Measurements from ENCODE around the gene MINDY3.

MINDY3 gene

GRCh38 chr10:15847481-15847880 is 12.8 kb downstream of the MINDY3 start:
- ATAC-seq (ENCODE audit: low read depth) (no peak), DNase-seq (ENCODE audit: low spot score in 2 of 2) (no peak)
- Mint-ChIP-seq H3K4me1 (peaks cover 9% of the 10 kb centered on the region), H3K27ac (no peak overlapping the region), H3K9me3 (peaks cover 18% of the 10 kb centered on the region), H3K4me3 (no peak overlapping the region), H3K36me3 (peaks cover 37% of the 10 kb centered on the region), H3K27me3 (no peaks in the 10 kb centered on the region)

DNA sequence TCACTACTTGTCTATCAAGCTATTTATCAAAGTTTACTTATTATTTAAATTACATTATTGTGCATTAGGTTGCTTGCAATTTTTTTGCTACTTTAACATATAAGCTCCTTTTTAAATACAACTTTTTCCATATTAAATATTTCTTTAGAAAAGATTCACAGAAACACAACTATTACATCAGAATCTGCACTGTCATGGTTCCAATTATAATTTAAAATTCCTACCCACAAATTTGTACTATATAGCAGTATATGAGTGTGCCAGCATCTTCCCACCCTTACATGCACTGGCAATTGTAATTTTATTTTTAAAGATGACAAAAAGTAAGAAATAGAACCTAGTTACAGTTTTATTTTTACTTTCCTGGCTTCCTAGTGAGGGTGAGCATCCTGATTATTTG is 15.8 kb downstream of the MINDY3 start:
- Mint-ChIP-seq H3K27me3 (no peaks in the 10 kb centered on the region), H3K36me3 (peaks cover 11% of the 10 kb centered on the region), H3K4me3 (no peak overlapping the region), H3K4me1 (peaks cover 6% of the 10 kb centered on the region), H3K27ac (no peak overlapping the region), H3K9me3 (no peaks in the 10 kb centered on the region)
- no peak for ATAC-seq (ENCODE audit: low read depth)
- DNase-seq (ENCODE audit: low spot score in 2 of 2) = no peak

GRCh38 chr10:15843695-15844094 is 16.6 kb downstream of the MINDY3 start:
- no peak overlapping the region for H3K4me3 Mint-ChIP-seq
- H3K9me3 Mint-ChIP-seq = no peaks in the 10 kb centered on the region

DNA sequence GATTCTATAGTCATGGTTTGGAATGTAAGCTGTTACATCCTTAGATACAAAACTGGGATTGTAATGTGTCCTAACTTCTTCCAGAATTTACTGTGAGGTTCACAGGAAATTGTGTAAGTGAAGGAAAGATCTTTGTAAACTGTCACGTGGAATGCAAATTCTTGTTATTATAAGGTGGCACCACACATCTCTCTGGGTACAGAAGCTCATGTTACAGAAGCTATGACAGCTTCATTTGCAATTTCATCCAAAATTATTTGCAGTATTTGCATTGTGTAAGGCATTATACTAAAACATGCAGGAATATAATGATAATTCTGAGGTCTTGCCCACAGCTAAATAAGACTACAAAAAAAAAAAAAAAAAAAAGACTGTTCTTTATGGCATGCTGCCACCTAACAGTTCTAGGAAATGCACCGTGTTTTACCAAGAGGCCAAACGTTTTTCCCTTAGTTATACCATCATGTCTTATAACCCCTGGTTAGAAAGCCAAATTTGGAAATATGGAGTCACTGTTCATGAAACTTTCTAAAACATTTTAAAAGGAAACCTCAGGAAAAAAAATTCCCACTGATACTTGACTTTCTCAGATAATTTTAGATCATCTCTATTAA is 17.6 kb downstream of the MINDY3 start:
- H3K4me3 Mint-ChIP-seq = no peak overlapping the region
- DNase-seq (ENCODE audit: low spot score in 2 of 2) (no peak), ATAC-seq (ENCODE audit: low read depth) (no peak)
- peaks cover under 1% of the 10 kb centered on the region for H3K36me3 Mint-ChIP-seq
- no peak overlapping the region for H3K27ac Mint-ChIP-seq
- H3K4me1 Mint-ChIP-seq = peaks cover 2% of the 10 kb centered on the region
- H3K27me3 Mint-ChIP-seq = no peaks in the 10 kb centered on the region
- H3K9me3 Mint-ChIP-seq = no peaks in the 10 kb centered on the region

More at GRCh38 chr10:15843695-15844094, 16.6 kb downstream of the MINDY3 start:
- Mint-ChIP-seq H3K27ac (peak overlapping the region; percentile 11), H3K36me3 (peaks cover 4% of the 10 kb centered on the region), H3K4me1 (peaks cover 2% of the 10 kb centered on the region), H3K27me3 (no peaks in the 10 kb centered on the region)
- ATAC-seq (ENCODE audit: low read depth) = no peak
- no peak for DNase-seq (ENCODE audit: low spot score in 2 of 2)

DNA sequence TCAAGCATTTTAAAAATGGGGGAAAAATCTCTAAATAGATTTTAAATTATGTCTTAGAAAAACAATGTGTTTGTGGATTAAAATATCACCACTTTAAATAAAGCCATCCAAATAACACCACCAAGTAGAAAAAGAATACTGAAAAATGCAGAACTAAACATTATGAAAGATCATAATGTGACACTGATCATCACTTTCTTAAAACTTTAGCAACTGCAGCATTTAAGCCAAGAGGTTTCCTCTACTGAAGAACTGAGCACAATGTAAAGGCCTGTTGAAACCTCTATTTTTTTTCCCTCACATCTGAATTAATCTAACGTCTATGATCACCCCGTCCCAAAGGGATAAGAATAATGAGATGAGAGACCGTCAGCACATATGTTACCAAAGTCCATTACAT is 18.6 kb downstream of the MINDY3 start:
- Mint-ChIP-seq H3K27me3 (no peaks in the 10 kb centered on the region), H3K27ac (no peak overlapping the region), H3K9me3 (no peaks in the 10 kb centered on the region), H3K36me3 (no peaks in the 10 kb centered on the region), H3K4me1 (peaks cover 2% of the 10 kb centered on the region), H3K4me3 (no peak overlapping the region)
- DNase-seq (ENCODE audit: low spot score in 2 of 2) = no peak
- ATAC-seq (ENCODE audit: low read depth) = no peak

DNA sequence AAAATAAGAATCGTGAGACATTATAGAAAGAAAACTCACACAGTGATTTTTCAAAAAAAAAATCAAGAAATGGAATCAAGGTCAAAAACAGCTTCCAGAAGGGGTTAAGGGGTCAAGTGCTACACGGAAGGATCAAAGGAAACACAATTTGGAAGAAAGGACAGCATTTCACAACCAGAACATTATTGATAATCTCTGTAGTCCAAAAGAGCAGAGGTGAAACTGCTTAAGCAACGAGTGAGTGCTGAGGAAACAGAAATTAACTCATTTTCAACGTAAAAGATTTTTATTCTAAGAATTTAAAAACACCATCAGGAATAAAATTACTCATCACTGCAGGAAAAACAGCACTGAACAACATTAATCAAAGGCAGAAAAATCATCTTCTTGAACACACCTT is 23.5 kb downstream of the MINDY3 start:
- H3K9me3 Mint-ChIP-seq = no peaks in the 10 kb centered on the region
- no peak for ATAC-seq (ENCODE audit: low read depth)
- peaks cover 8% of the 10 kb centered on the region for H3K36me3 Mint-ChIP-seq
- DNase-seq (ENCODE audit: low spot score in 2 of 2) = no peak
- H3K27me3 Mint-ChIP-seq = no peaks in the 10 kb centered on the region
- peaks cover 5% of the 10 kb centered on the region for H3K4me1 Mint-ChIP-seq
- no peak overlapping the region for H3K27ac Mint-ChIP-seq
- no peak overlapping the region for H3K4me3 Mint-ChIP-seq

- no peak for DNase-seq (ENCODE audit: low spot score in 2 of 2)
- H3K36me3 Mint-ChIP-seq = peaks cover 33% of the 10 kb centered on the region
- H3K27me3 Mint-ChIP-seq = no peaks in the 10 kb centered on the region
- ATAC-seq (ENCODE audit: low read depth) = no peak
- no peak overlapping the region for H3K4me3 Mint-ChIP-seq
- H3K27ac Mint-ChIP-seq = no peak overlapping the region
- H3K9me3 Mint-ChIP-seq = no peaks in the 10 kb centered on the region
- H3K4me1 Mint-ChIP-seq = peaks cover 7% of the 10 kb centered on the region
These were observed 30.8 kb downstream of the MINDY3 start for GRCh38 chr10:15829495-15829894.

DNA sequence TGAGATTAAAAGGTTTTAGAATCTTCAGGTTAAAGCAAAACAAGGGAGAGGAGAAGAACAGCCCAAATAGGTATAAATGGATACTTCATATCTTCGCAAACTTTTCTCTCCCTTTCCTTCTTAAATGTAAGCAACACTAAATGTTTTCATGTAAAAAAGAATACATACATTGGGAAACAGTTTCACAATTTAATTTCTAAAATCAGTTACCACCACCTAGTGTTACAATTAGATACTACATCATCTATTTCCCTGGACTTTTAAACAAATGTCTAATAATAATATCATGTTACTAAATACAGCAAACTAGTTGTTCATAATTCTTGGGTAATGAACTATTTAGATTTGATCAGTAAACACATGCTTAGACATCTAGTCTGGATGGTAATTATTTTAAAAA is 35.8 kb downstream of the MINDY3 start:
- Mint-ChIP-seq H3K9me3 (no peaks in the 10 kb centered on the region), H3K4me1 (no peaks in the 10 kb centered on the region), H3K27me3 (no peaks in the 10 kb centered on the region), H3K36me3 (peaks cover 43% of the 10 kb centered on the region), H3K27ac (no peak overlapping the region), H3K4me3 (no peak overlapping the region)
- ATAC-seq (ENCODE audit: low read depth) (no peak), DNase-seq (ENCODE audit: low spot score in 2 of 2) (no peak)

- Mint-ChIP-seq H3K27ac (no peak overlapping the region), H3K27me3 (no peaks in the 10 kb centered on the region), H3K9me3 (no peaks in the 10 kb centered on the region), H3K4me3 (no peak overlapping the region), H3K4me1 (no peaks in the 10 kb centered on the region), H3K36me3 (peaks cover 44% of the 10 kb centered on the region)
- ATAC-seq (ENCODE audit: low read depth) = no peak
- DNase-seq (ENCODE audit: low spot score in 2 of 2) = no peak
These were observed 38.2 kb downstream of the MINDY3 start for GRCh38 chr10:15822131-15822530.

GRCh38 chr10:15821046-15821683 is 39.1 kb downstream of the MINDY3 start:
- DNase-seq (ENCODE audit: low spot score in 2 of 2) (no peak), ATAC-seq (ENCODE audit: low read depth) (no peak)
- Mint-ChIP-seq H3K4me3 (no peak overlapping the region), H3K4me1 (no peaks in the 10 kb centered on the region), H3K27me3 (no peaks in the 10 kb centered on the region), H3K27ac (no peak overlapping the region), H3K36me3 (peaks cover 45% of the 10 kb centered on the region), H3K9me3 (no peaks in the 10 kb centered on the region)

GRCh38 chr10:15817409-15818046 is 42.8 kb downstream of the MINDY3 start:
- Mint-ChIP-seq H3K27ac (no peak overlapping the region), H3K36me3 (peaks cover 48% of the 10 kb centered on the region), H3K4me3 (no peak overlapping the region), H3K27me3 (no peaks in the 10 kb centered on the region), H3K9me3 (no peaks in the 10 kb centered on the region), H3K4me1 (no peaks in the 10 kb centered on the region)
- no peak for ATAC-seq (ENCODE audit: low read depth)
- DNase-seq (ENCODE audit: low spot score in 2 of 2) = no peak

DNA sequence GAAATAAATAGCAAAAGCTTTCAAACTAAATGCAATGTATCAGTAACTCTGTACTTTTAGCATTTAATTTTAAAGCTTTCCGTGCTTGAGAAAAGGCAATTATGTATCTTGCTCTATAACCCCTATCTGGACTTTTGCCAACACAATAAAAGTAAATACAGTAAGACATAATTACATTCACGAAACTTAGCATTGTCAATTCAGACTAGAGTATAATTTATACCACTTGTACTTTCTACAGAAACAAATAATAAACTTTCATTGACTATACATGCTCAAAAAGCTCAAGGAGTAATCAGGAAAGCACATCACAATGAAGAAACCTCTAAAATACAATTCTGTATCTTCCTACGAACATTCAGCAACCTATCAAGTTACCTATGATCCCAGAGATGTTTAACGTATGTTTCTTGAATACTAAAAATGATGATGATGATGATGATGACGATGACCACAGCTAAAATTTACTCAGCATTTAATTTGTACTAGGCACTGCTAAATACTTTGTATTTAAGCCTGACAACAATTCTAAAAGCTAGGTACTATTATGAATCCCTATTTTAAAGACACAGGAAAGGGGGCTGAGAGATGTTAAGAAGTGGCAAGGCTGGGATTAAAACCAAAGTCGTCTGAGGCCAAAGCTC is 44.9 kb downstream of the MINDY3 start:
- peaks cover 40% of the 10 kb centered on the region for H3K36me3 Mint-ChIP-seq

GRCh38 chr10:15814565-15814964 is 45.7 kb downstream of the MINDY3 start:
- Mint-ChIP-seq H3K4me3 (no peak overlapping the region), H3K27me3 (no peaks in the 10 kb centered on the region), H3K27ac (no peak overlapping the region), H3K36me3 (peaks cover 35% of the 10 kb centered on the region), H3K9me3 (no peaks in the 10 kb centered on the region), H3K4me1 (no peaks in the 10 kb centered on the region)
- DNase-seq (ENCODE audit: low spot score in 2 of 2) (no peak), ATAC-seq (ENCODE audit: low read depth) (no peak)

More for the DNA sequence above, 44.9 kb downstream of the MINDY3 start:
- ATAC-seq (ENCODE audit: low read depth) (no peak), DNase-seq (ENCODE audit: low spot score in 2 of 2) (no peak)
- Mint-ChIP-seq H3K4me1 (no peaks in the 10 kb centered on the region), H3K9me3 (no peaks in the 10 kb centered on the region), H3K4me3 (no peak overlapping the region), H3K27ac (no peak overlapping the region), H3K27me3 (no peaks in the 10 kb centered on the region)

DNA sequence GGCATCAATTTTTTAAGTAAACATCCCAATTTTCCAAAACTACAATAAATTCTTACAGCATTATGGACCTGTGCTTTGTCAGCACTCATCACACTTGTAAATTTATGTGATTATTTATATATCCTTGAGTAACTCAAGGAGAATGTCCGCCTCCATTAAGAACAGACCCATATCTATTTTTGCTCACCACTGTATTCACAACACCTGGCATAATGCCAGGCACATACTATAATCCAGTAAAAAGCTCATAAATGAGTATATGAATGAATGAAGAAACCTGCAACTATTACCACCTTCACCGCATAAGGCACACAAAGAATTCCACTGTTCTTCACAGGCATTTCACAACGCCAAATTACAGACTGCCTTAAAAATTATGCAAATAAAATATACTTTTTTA is 46.9 kb downstream of the MINDY3 start:
- no peaks in the 10 kb centered on the region for H3K9me3 Mint-ChIP-seq
- DNase-seq (ENCODE audit: low spot score in 2 of 2) (no peak), ATAC-seq (ENCODE audit: low read depth) (no peak)
- peaks cover 33% of the 10 kb centered on the region for H3K36me3 Mint-ChIP-seq
- no peak overlapping the region for H3K27ac Mint-ChIP-seq
- H3K27me3 Mint-ChIP-seq = no peaks in the 10 kb centered on the region
- H3K4me3 Mint-ChIP-seq = no peak overlapping the region
- H3K4me1 Mint-ChIP-seq = no peaks in the 10 kb centered on the region

Measured in memory B cell (primary cell).